BJ (cell line): ENCODE measurements around the gene SRRM5. TPM values are rescaled to one million over a fixed set of nuclear protein-coding genes. Genes with fewer than 3 reads are reported as not detected.
A peak's percentile ranks its signal among the peaks of the same experiment; 100 is the strongest.
"Not testable (repeated sequence)": the region's sequence is repeated elsewhere in the genome, so short reads cannot be mapped to it uniquely, and the experiment has no call there.

Source experiments
- CTCF ChIA-PET: fragments of 350-600 bp; formaldehyde crosslinking; extraction: SDS; loops from one replicate; lab custom pipeline; 2021; ENCODE audit warnings: antibody characterized with exemption, inconsistent platforms; lab: Yijun Ruan, JAX
- POLR2A ChIA-PET: fragments of 300-600 bp; sonication (Branson Sonifier 250); formaldehyde crosslinking; extraction: SDS; loops from one replicate; lab custom pipeline; 2021; ENCODE audit warnings: antibody characterized with exemption; lab: Charles Lee
- DNase-seq: peaks from one replicate; pipeline ENCODE4 v3.0.0-alpha.2; 2011; ENCODE audit warnings: low read depth
- H3K27me3 ChIP-seq: 2 replicates; pipeline ENCODE4 v1.6.0; 2011; ENCODE audit warnings: low read length; ENCODE audit not compliant: control insufficient read depth, insufficient read depth
- H3K36me3 ChIP-seq: 2 replicates; pipeline ENCODE4 v1.5.1; 2011; ENCODE audit warnings: low read length; ENCODE audit not compliant: control insufficient read depth, insufficient read depth
- H3K4me3 ChIP-seq: 2 replicates; pipeline ENCODE4 v1.5.1; 2011; ENCODE audit warnings: low read depth, mild to moderate bottlenecking, control low read depth, low read length
- CTCF ChIP-seq: IDR thresholded peaks from 2 replicates; pipeline ENCODE4 v1.5.1; 2011; ENCODE audit warnings: low read depth, mild to moderate bottlenecking, control low read depth, inconsistent platforms, low read length, moderate library complexity; ENCODE audit not compliant: insufficient read depth
- polyA plus RNA-seq: library from polyadenylated mRNA; depleted of rRNA; stranded (reverse); fragments of >200 nt; gene quantifications from 2 replicates; pipeline ENCODE4 v1.2.3, GENCODE V29; 2011

Gene SRRM5
- polyA plus RNA-seq, 1 experiment = 0.04 TPM

- CTCF ChIA-PET = no interaction called here
- POLR2A ChIA-PET = interaction anchor here (0.5 kb wide), 1 partner anchor 115 kb away, joined by 5 read pairs; no protein-coding TSS in a partner anchor
- no peak for DNase-seq
- no peak for TF ChIP-seq CTCF
- Histone ChIP-seq H3K27me3 (no peaks in the 10 kb centered on the region), H3K4me3 (no peak overlapping the region), H3K36me3 (peaks cover 17% of the 10 kb centered on the region)
Measured at GRCh38 chr19:43648633-43649032, 36.7 kb downstream of the SRRM5 start.

GRCh38 chr19:43649514-43649913, 37.6 kb downstream of the SRRM5 start:
- no peak for DNase-seq
- POLR2A ChIA-PET = no interaction called here
- TF ChIP-seq CTCF = no peak
- CTCF ChIA-PET = no interaction called here
- Histone ChIP-seq H3K36me3 (peaks cover 18% of the 10 kb centered on the region), H3K4me3 (no peak overlapping the region), H3K27me3 (no peaks in the 10 kb centered on the region)

GRCh38 chr19:43650276-43650675, 38.4 kb downstream of the SRRM5 start:
- CTCF ChIA-PET = interaction anchor here (0.6 kb wide), 1 partner anchor 64 kb away, joined by 3 read pairs; no protein-coding TSS in a partner anchor

GRCh38 chr19:43651758-43652545, 40.1 kb downstream of the SRRM5 start:
- H3K4me3 ChIP-seq = no peak overlapping the region
- peak; percentile 81 for TF ChIP-seq CTCF
- peaks cover 33% of the 10 kb centered on the region for H3K36me3 ChIP-seq
- DNase-seq = peak; percentile 1
- POLR2A ChIA-PET = no interaction called here
- H3K27me3 ChIP-seq = no peaks in the 10 kb centered on the region
- CTCF ChIA-PET = interaction anchor here (0.6 to 1.8 kb wide), 10 partner anchors 10 to 476 kb away, joined by 3 to 8 read pairs (median 4); no protein-coding TSS in a partner anchor

More at GRCh38 chr19:43650276-43650675, 38.4 kb downstream of the SRRM5 start:
- H3K27me3 ChIP-seq, DNase-seq, POLR2A ChIA-PET, H3K4me3 ChIP-seq: not testable (repeated sequence)
- peaks cover 24% of the 10 kb centered on the region for H3K36me3 ChIP-seq

GRCh38 chr19:43652546-43652874, 40.6 kb downstream of the SRRM5 start:
- CTCF ChIA-PET = interaction anchor here (0.9 to 1.8 kb wide), 8 partner anchors 9 to 139 kb away, joined by 3 to 8 read pairs (median 5); no protein-coding TSS in a partner anchor
- POLR2A ChIA-PET = no interaction called here
- no peak for TF ChIP-seq CTCF
- Histone ChIP-seq H3K27me3 (no peaks in the 10 kb centered on the region), H3K4me3 (no peak overlapping the region), H3K36me3 (peaks cover 33% of the 10 kb centered on the region)
- DNase-seq = no peak
